Ovary (tissue), 9 donors: ENCODE results near the gene PPP2R5A. TPM values are rescaled to one million over a fixed set of nuclear protein-coding genes. Genes with fewer than 3 reads are reported as not detected.

Experiments used
- DNase-seq, 5 donors: peaks; one replicate each; pipeline ENCODE4 v3.0.0-alpha.2; 2019 to 2020
- H3K27ac ChIP-seq, 2 donors: fragments of 200-600 bp; one replicate each; pipeline versions ENCODE4 v1.5.1 to v1.8.0; 2019 to 2022
- H3K27me3 ChIP-seq: fragments of 200-600 bp; one replicate; pipeline ENCODE4 v1.8.0; 2022
- H3K36me3 ChIP-seq: fragments of 200-600 bp; sonication (generic); one replicate; pipeline ENCODE4 v1.5.1; 2019
- H3K4me1 ChIP-seq: one replicate; pipeline ENCODE4 v1.8.1; 2013; ENCODE audit warnings: mild to moderate bottlenecking, moderate library complexity; ENCODE audit not compliant: insufficient read depth
- H3K4me3 ChIP-seq: fragments of 200-600 bp; sonication (generic); one replicate; pipeline ENCODE4 v1.5.1; 2017
- H3K9me3 ChIP-seq, 2 donors: fragments of 200-600 bp in 1 of 2; sonication (generic) in 1 of 2; one replicate each; pipeline versions ENCODE4 v1.5.1 to v1.8.1; 2013 to 2019; ENCODE audit warnings: mild to moderate bottlenecking in 1 of 2, moderate library complexity in 1 of 2
- EP300 ChIP-seq: sonication (generic); formaldehyde crosslinking; IDR thresholded peaks from one replicate; pipeline ENCODE4 v1.6.1; 2017; ENCODE audit warnings: antibody characterized with exemption
- POLR2A ChIP-seq: fragments of 450-650 bp; IDR thresholded peaks from one replicate; pipeline ENCODE4 v1.6.1; 2017; ENCODE audit warnings: antibody characterized with exemption, mild to moderate bottlenecking, moderate library complexity
- WGBS, 3 donors: extraction: QIAGEN DNeasy Blood & Tissue Kit in 1 of 3; methylation state at CpG; one replicate each; pipeline versions ENCODE4 v1.1.5 to v1.1.7; 2013 to 2017; 5-methylcytosine and 5-hydroxymethylcytosine counted together
- intact Hi-C, 4 donors: fragments of 100-400 bp; cut with DNase I; formaldehyde crosslinking; loops; one replicate each; pipeline versions ENCODE4 v1.11.0 to v1.15.1; 2022 to 2023
- polyA plus RNA-seq, 2 donors: library from polyadenylated mRNA; stranded (reverse); fragments of 200-250 nt in 1 of 2; fragments of 350-450 nt in 1 of 2; fragmentation: Illumina TruSeq in 1 of 2; extraction: RNeasy Lipid Tissue Mini Kit (QIAGEN cat#74804) in 1 of 2; gene quantifications; one replicate each; pipeline ENCODE4 v1.2.3, GENCODE V29; 2013 to 2014
- total RNA-seq, 7 donors: library from RNA; depleted of rRNA in 2 of 7; stranded (reverse); fragments of >200 nt in 2 of 7; fragmentation: NEBNext Ultra II Directional in 3 of 7; extraction: Animal tissue kit (Norgen Biotek cat#: 25700) in 3 of 7; gene quantifications; one replicate each; pipeline versions ENCODE4 v1.1.0 to v1.2.4, GENCODE V29; 2016 to 2023
- TF ChIP-seq, protein P1 (sequence below), 3 donors: fragments of 450-650 bp in 2 of 3; fragments of 200-600 bp in 1 of 3; IDR thresholded peaks; one replicate each; pipeline versions ENCODE4 v1.5.1 to v1.8.0; 2016 to 2022; ENCODE audit warnings: antibody characterized with exemption in 3 of 3, mild to moderate bottlenecking in 1 of 3
- donor health status: DM: no; HTN: no; CAD: no; lungs with moderate emphysema.
- donor health status: DM: no; HTN: no; CAD: no.
- donor health status: Bipolar disorder and iron deficiency.
- donor health status: DM: yes; HTN: yes; CAD: no.
- donor health status: DM: no; HTN: no; CAD: no.
- donor health status: DM: yes; HTN: yes; CAD: no.

The PPP2R5A gene
- total and polyA plus RNA-seq, 9 donors = 16.6 to 34.3 (median 19.0) TPM

- 82 to 90% (median 86%) methylated on average over 5 of the region's 5 CpGs for WGBS, 3 donors
- H3K9me3 ChIP-seq = no peaks in the 10 kb centered on the region
- TF ChIP-seq, protein P1, sequence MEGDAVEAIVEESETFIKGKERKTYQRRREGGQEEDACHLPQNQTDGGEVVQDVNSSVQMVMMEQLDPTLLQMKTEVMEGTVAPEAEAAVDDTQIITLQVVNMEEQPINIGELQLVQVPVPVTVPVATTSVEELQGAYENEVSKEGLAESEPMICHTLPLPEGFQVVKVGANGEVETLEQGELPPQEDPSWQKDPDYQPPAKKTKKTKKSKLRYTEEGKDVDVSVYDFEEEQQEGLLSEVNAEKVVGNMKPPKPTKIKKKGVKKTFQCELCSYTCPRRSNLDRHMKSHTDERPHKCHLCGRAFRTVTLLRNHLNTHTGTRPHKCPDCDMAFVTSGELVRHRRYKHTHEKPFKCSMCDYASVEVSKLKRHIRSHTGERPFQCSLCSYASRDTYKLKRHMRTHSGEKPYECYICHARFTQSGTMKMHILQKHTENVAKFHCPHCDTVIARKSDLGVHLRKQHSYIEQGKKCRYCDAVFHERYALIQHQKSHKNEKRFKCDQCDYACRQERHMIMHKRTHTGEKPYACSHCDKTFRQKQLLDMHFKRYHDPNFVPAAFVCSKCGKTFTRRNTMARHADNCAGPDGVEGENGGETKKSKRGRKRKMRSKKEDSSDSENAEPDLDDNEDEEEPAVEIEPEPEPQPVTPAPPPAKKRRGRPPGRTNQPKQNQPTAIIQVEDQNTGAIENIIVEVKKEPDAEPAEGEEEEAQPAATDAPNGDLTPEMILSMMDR (IDR thresholded peaks at IDR 0.05) = no peak
- TF ChIP-seq POLR2A (no peak), EP300 (no peak)
- H3K27me3 ChIP-seq = peaks cover 4% of the 10 kb centered on the region
- intact Hi-C loops = no loop called here
- H3K27ac ChIP-seq = no peak overlapping the region
- no peak overlapping the region for H3K4me3 ChIP-seq
- no peaks in the 10 kb centered on the region for H3K4me1 ChIP-seq
- H3K36me3 ChIP-seq = no peaks in the 10 kb centered on the region
- DNase-seq = no peak
These were observed 25.3 kb upstream of the PPP2R5A start for GRCh38 chr1:212259693-212260480.

GRCh38 chr1:212260557-212261355, 24.5 kb upstream of the PPP2R5A start:
- WGBS, 3 donors = 79 to 89% (median 80%) methylated on average over 3 of the region's 3 CpGs
- intact Hi-C loops = no loop called here
- Histone ChIP-seq H3K36me3 (no peaks in the 10 kb centered on the region), H3K4me3 (no peak overlapping the region), H3K4me1 (no peaks in the 10 kb centered on the region), H3K27ac (no peak overlapping the region), H3K27me3 (peaks cover 4% of the 10 kb centered on the region), H3K9me3 (no peaks in the 10 kb centered on the region)
- no peak for TF ChIP-seq EP300
- TF ChIP-seq POLR2A = no peak
- TF ChIP-seq, protein P1 (IDR thresholded peaks at IDR 0.05) = no peak
- no peak for DNase-seq

- no peak for DNase-seq
- no peaks in the 10 kb centered on the region for H3K36me3 ChIP-seq
- H3K4me3 ChIP-seq = no peak overlapping the region
- H3K9me3 ChIP-seq = no peaks in the 10 kb centered on the region
- intact Hi-C loops = no loop called here
- TF ChIP-seq, protein P1 (IDR thresholded peaks at IDR 0.05) = no peak
- TF ChIP-seq EP300 = no peak
- TF ChIP-seq POLR2A = no peak
- H3K27me3 ChIP-seq = peaks cover 4% of the 10 kb centered on the region
- no peak overlapping the region for H3K27ac ChIP-seq
- 46 to 63% (median 53%) methylated on average over 2 of the region's 2 CpGs for WGBS, 3 donors
- no peaks in the 10 kb centered on the region for H3K4me1 ChIP-seq
These were observed 23.8 kb upstream of the PPP2R5A start for GRCh38 chr1:212261361-212261929.

- TF ChIP-seq POLR2A = no peak
- no peak for TF ChIP-seq EP300
- TF ChIP-seq, protein P1 (IDR thresholded peaks at IDR 0.05) = no peak
- no peak overlapping the region for H3K4me3 ChIP-seq
- no peak overlapping the region for H3K27ac ChIP-seq
- H3K4me1 ChIP-seq = no peaks in the 10 kb centered on the region
- intact Hi-C loops = no loop called here
- WGBS, 3 donors = 97 to 99% (median 97%) methylated on average over 2 of the region's 2 CpGs
- peaks cover 4% of the 10 kb centered on the region for H3K27me3 ChIP-seq
- DNase-seq = no peak
- no peaks in the 10 kb centered on the region for H3K9me3 ChIP-seq
- H3K36me3 ChIP-seq = no peaks in the 10 kb centered on the region
These were observed 18.2 kb upstream of the PPP2R5A start for GRCh38 chr1:212267017-212267416.
